Gastroesophageal sphincter (tissue), 3 donors: ENCODE measurements around the gene BMP2K.

Experiments used
- POLR2A ChIP-seq, 2 donors: fragments of 450-650 bp; IDR thresholded peaks; one replicate each; pipeline ENCODE4 v1.6.1; 2017; ENCODE audit warnings: antibody characterized with exemption in 2 of 2, mild to moderate bottlenecking in 2 of 2, moderate library complexity in 1 of 2
- POLR2AphosphoS5 ChIP-seq: sonication (generic); formaldehyde crosslinking; IDR thresholded peaks from one replicate; pipeline ENCODE4 v1.6.1; 2017; ENCODE audit warnings: antibody characterized with exemption
- TF ChIP-seq, protein P1 (sequence below), 4 experiments: fragments of 200-600 bp in 2 of 4; fragments of 450-650 bp in 2 of 4; sonication (generic) in 1 of 4; IDR thresholded peaks; one replicate each; pipeline ENCODE4 v1.5.1; 2017 to 2019; ENCODE audit warnings: antibody characterized with exemption in 4 of 4, mild to moderate bottlenecking in 2 of 4, moderate library complexity in 2 of 4

- TF ChIP-seq, protein P1, sequence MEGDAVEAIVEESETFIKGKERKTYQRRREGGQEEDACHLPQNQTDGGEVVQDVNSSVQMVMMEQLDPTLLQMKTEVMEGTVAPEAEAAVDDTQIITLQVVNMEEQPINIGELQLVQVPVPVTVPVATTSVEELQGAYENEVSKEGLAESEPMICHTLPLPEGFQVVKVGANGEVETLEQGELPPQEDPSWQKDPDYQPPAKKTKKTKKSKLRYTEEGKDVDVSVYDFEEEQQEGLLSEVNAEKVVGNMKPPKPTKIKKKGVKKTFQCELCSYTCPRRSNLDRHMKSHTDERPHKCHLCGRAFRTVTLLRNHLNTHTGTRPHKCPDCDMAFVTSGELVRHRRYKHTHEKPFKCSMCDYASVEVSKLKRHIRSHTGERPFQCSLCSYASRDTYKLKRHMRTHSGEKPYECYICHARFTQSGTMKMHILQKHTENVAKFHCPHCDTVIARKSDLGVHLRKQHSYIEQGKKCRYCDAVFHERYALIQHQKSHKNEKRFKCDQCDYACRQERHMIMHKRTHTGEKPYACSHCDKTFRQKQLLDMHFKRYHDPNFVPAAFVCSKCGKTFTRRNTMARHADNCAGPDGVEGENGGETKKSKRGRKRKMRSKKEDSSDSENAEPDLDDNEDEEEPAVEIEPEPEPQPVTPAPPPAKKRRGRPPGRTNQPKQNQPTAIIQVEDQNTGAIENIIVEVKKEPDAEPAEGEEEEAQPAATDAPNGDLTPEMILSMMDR (IDR thresholded peaks at IDR 0.05), result no peak
- no peak for TF ChIP-seq POLR2A (IDR thresholded peaks at IDR 0.05)
- no peak for TF ChIP-seq POLR2AphosphoS5
Observed at GRCh38 chr4:78780093-78780492, 3.9 kb downstream of the BMP2K start.
